ENCODE measurements around the gene TTC4.

DNA sequence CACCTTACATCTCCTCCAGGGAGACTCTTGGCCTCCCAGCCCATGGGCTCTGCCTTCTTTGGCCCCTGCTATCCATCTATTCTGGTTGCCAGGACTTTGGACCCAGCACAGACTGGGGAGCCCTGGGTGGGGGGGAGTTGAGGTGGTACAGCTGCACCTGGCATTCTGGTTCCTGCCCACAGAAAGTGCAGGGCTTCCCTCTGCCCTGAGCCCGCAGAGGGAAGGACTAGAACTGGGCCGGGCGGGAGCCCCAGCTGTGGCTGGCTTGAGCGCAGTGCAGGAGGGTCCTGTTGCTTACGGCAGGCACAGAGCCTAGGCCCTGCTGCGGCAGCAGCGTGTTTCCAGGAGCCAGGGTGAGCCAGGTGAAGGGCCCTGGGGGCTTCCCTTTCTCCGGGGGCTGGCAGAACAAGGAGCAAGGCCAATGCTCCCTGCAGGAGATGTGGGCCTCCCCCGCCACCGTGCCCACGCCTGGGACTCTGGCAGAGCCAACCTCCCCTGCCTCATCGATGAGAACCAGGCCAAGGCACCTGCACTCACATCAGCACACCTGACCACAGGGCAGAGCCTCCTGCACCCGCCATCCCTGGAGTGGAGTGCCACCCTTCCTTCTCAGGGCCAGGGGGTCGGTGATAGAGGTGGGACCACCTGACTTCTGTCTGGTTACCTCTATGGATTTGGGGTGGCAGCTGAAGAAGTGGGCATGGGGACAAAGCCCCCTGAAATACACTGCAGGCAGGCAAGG, 32.6 kb downstream of the TTC4 start:
- TF ChIP-seq POLR2AphosphoS5 (IDR thresholded peaks at IDR 0.05) (no peak), EP300 (IDR thresholded peaks at IDR 0.05) (no peak), POLR2A (IDR thresholded peaks at IDR 0.05) (no peak)
- TF ChIP-seq, protein P1, sequence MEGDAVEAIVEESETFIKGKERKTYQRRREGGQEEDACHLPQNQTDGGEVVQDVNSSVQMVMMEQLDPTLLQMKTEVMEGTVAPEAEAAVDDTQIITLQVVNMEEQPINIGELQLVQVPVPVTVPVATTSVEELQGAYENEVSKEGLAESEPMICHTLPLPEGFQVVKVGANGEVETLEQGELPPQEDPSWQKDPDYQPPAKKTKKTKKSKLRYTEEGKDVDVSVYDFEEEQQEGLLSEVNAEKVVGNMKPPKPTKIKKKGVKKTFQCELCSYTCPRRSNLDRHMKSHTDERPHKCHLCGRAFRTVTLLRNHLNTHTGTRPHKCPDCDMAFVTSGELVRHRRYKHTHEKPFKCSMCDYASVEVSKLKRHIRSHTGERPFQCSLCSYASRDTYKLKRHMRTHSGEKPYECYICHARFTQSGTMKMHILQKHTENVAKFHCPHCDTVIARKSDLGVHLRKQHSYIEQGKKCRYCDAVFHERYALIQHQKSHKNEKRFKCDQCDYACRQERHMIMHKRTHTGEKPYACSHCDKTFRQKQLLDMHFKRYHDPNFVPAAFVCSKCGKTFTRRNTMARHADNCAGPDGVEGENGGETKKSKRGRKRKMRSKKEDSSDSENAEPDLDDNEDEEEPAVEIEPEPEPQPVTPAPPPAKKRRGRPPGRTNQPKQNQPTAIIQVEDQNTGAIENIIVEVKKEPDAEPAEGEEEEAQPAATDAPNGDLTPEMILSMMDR (IDR thresholded peaks at IDR 0.05), result no peak

Measured in suprapubic skin (tissue), 4 donors.